Renal pelvis (tissue), 4 donors: Measurements from ENCODE around the gene SPATC1L. TPM values are rescaled to one million over a fixed set of nuclear protein-coding genes. Genes with fewer than 3 reads are reported as not detected.
"Not testable (repeated sequence)": the region's sequence is repeated elsewhere in the genome, so short reads cannot be mapped to it uniquely, and the experiment has no call there.

Experiments
- DNase-seq: peaks from one replicate; pipeline ENCODE4 v3.0.0-alpha.2; 2013
- polyA plus RNA-seq, 3 donors: library from polyadenylated mRNA; unstranded; fragments of 120-200 nt; gene quantifications; one replicate each; pipeline ENCODE4 v1.2.1, GENCODE V29; 2013; ENCODE audit not compliant: insufficient read length in 3 of 3

SPATC1L gene
- polyA plus RNA-seq, 3 donors = 12.3 to 18.0 (median 18.0) TPM

DNA sequence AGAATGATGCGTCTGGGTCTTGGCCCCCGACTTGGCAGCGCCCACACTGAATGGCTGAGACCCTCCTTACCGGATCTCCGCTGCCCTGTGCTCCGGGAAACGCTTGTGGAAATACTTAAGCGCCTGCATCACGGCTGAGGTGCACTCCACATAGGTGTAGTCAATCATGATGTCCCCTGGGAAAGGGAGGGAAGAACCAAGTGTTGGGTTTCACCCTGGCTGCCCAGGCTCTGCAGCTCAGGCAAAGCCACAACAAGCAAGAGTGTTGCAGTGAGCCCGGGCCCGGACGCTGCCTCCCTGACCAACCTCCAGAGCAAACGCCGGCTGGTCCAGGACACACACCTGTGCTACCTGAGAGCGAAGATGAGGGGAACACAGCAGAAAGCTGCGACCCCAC, 21.5 kb upstream of the SPATC1L start:
- no peak for DNase-seq

DNA sequence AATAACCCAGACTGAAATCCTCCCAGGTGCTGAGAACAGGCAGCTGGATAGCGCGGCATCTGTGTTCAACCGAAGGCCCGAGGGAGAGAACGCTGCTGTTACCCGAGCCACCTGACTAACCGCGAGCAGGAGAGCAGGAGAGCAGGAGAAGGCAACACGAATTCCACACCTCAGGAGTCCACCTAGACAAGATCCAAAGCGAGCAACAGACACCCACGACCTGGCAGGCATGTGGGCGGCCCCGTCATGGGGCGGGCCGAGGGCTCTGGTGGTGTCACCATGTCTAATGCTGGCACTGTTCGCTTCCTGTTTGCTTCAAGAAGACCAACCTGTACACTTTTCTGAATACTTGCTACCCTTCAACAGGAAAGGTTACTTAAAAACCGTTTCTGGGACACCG, 20.9 kb upstream of the SPATC1L start:
- DNase-seq = no peak

DNA sequence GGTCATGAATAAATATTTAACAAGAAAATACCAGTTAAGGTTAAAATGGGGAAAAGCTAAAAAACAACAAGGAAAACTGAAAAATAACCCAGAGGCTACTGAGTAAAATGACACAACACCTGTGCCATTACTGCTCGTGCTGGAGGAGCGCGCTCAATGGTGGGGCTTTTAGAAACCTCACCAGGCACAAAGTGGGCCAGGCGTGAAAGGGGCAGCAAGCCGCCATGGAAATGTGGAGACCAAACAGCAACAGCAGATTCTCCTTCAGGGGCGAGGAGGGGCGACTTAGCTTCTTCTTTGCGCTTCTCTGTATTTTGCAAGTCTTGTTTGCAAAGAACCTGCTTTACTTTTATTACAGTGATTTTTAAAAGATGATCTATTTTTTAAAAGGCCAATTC, 18.9 kb upstream of the SPATC1L start:
- no peak for DNase-seq

DNA sequence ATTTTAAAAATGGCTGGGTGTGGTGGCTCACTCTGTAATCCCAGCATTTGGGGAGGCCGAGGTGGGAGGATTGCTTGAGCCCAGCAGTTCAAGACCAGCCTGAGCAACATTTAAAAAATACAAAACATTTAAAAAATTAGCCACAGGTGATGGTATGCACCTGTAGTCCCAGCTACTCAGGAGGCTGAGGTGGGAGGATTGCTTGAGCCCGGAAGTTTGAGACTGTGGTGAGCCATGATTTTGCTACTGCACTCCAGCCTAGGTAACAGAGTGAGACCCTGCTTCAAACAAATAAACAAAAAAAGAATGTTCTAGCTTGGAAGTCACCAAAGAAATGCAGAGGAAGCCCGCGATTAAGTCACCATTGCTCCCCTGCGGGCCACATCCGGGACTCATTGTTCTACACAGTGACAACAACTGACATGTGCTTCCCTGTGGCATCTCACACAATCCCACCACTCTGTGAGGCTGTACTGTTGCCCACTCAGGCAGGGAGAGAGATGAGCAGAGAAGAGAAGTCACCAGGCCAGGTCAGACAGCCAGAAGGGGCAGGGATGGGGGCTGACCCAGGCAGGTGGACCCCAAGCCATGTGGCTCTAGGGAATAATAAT, 18.4 kb upstream of the SPATC1L start:
- DNase-seq = no peak

DNA sequence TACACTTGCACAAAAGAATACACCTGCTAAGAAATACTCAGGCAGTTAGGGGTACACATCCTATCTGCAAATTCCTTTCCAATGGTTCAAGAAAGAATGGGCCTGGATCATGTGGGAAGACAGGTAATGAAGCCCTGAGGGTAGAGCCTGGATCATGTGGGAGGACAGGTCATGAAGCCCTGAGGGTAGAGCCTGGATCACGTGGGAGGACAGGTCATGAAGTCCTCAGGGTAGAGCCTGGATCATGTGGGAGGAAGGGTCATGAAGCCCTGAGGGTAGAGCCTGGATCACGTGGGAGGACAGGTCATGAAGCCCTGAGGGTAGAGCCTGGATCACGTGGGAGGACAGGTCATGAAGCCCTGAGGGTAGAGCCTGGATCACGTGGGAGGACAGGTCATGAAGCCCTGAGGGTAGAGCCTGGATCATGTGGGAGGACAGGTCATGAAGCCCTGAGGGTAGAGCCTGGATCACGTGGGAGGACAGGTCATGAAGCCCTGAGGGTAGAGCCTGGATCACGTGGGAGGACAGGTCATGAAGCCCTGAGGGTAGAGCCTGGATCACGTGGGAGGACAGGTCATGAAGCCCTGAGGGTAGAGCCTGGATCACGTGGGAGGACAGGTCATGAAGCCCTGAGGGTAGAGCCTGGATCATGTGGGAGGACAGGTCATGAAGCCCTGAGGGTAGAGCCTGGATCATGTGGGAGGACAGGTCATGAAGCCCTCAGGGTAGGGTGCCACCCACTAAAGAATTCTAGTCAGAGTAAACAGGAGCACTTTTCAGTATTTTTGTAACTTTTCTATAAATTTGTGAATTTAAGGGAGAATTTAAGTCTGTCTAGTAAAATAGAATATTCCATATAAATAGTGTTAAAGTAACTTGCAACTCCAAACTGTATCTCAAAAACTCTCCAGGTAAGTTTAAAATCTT, 16.9 kb upstream of the SPATC1L start:
- not testable (repeated sequence) for DNase-seq

DNA sequence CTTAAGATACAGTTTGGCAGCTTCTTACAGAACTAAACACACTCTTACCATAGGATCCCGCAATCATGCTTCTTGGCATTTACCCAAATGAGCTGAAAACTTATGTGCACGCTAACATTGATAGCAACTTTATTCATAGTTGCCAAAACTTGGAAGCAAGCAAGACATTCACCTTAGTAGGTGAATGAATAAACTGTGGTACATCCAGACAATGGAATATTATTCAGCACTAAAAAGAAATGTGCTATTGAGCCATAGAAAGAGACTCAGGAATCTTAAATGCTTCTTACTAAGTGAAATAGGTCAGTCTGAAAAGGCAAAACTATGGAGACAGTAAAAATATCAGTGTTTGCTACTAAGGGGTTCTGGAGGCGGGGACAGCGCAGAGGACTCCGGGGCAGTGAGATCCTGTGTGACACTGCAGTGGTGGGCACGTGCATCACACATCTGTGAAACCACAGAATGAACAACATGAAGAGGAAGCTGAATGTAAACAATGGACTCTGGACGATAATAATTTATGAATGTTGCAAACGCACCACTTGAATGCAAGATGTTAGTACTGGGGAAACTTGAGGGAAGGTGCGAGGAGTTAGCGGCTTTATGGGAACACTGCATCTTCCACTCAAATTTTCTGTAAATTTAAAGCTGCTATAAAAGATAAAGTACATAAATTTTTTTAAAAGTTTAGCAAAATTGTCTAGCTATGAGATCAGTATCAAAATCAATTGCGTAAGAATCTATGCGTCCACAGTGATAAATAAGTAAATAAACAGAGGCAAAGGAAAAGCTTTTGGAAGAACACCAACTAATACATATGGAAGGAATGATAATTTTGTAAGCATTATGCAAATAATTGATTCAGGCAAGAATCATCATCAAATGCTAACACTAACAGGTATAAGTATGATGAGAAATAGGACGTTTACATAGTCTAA, 15.4 kb upstream of the SPATC1L start:
- DNase-seq = no peak

DNA sequence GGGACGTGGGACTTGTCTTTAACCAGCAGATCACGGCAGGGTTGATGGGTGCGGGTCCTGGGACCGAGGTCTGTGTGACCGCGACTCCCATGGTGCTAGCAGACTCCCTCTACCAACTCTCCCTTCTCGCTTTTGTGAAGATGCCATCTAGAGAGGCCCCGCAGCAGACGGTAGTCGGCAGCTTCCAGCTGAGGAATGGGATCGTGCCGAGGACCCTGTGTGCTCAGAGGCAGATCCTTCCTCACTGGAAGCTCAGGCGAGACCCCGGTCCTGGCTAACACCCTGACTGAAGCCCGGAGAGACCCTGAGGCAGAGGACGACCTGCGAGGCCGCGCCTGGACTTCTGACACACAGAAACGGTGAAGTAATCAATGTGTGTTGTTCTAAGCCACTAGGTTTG, 12.5 kb upstream of the SPATC1L start:
- DNase-seq = no peak

DNA sequence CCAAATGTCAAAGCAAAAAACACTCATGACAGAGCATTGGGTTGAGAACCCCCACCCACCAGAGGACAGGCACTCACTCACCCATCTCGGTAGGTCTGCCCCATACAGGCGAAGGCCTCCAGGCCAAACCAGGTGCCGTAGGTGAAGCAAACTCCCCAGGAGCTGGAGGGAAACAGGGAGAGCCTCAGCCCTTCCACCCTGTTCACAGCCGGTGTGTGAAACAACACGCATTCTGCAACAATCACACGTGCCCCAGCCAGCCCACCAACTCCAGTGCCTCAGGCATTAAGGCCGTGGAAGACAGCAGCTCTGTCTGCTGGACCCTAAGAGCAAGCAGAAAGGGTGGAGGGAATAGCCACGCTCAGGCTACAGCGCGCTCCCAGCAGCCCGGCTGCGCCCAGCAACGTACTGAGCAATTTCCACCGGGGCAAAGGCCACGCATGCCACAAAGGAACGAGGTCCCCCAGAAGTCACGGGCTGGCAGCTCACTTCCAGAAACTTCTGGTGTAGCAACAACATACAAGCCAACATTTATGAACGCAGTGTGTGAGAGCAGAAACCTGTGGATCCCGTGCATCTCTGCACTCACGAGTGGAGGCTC, 11.4 kb upstream of the SPATC1L start:
- DNase-seq = no peak

DNA sequence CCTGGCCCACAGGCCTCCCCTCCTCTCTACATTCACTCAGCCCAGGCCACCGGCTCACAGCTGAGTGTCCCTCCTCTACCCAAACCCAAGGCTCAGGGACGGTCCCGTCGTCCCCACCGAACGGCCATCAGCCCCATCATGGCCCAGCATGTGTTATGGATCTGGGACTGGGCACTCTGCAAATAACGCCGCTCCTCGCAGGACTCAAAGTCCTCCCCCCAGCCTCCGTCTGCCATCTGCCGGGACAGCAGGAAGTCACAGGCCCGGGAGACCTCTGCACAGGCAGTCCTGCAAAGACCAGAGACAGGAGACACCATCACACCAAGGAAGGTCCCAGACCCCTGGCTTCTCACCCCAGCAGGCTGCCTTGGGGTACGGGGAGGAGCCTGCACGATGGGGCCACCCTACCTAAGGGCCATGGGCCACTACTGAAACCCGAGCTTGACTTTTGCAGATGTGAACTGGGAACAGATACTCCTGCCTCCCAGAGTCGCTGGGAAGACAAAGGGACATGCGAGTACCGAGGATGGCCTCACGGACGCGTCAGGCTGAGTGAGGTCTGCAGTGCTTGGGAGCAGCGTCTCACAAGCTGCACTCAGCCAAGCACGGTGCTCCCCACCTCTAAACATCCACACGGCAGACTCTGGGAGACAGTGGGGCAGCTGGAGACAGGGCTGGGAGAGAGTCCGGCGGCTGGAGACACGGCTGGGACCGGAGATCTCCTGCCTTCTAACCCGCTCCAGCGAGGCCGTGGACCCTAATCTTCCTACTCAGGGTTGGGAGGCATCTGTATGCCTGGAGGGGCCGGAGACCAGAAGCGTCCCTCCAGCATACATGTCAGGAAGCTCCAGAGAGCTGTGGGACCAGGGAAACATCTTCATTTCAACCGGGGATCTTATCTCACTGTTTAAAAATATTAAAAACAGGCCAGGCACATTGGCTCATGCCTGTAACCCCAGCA, 10.4 kb upstream of the SPATC1L start:
- DNase-seq = no peak

DNA sequence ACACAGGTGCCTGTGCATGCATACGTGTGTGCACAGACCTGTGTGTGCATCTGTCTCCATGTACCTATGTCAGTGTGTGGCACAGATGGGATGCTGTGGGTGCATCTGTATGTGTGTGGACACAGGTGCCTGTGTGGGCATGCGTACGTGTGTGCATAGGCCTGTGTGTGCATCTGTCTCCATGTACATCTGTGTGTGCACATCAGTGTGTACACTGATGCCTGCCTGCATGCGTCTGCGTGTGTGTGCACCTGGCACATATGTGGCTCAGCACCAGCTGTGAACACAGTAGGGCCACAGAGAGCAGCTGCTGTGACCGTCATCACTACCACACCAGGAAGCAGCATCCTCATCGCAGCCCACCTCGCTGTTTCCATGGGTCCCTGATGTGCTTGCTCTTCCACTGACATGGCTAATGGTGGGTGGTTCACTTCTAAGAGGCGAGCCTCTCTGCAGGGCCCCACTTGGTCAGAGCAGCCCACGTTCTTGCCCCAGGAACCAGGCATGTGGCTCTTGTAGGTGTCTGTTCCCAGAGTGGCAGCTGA, 9.6 kb upstream of the SPATC1L start:
- no peak for DNase-seq

DNA sequence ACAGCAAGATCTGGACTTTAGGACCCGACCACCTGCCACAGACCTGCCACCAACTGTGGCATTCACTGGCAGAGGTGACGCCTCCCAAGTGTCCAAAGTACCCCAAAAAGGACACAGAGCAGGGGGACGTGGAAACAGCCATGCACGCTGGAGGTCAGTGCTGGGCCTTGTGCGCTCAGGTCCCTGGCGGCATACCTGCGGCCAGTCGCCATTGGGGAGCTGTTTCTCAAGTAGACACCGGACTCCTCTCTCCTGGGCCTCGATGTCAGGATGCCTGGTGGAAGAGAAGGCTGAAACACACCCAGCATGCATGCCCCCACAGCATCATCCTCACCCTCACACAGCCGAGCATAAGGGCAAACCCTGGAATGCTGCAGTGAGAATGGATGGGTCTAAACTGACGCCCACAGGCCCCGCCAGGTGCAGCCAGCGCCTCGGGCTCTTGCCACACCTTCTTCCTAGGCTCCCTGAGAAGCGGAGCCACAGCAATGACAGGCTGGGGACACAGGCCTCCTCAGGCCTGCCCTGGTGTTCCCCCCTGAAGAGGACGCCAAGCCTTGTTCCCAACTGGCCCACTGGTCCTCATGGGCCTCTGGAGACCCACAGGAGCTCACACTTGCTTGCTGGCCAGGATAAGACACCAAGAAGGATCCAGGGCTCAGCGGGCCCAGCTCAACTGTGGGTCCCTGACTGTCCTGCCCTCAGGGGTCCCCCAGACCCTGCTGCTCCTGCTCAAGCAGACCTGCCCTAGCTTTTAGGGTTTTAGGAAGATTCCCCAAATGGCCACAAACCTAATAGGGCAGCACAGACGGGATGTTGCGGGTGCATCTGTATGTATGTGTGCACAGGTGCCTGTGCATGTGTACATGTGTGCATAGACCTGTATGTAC, 7.7 kb upstream of the SPATC1L start:
- no peak for DNase-seq

DNA sequence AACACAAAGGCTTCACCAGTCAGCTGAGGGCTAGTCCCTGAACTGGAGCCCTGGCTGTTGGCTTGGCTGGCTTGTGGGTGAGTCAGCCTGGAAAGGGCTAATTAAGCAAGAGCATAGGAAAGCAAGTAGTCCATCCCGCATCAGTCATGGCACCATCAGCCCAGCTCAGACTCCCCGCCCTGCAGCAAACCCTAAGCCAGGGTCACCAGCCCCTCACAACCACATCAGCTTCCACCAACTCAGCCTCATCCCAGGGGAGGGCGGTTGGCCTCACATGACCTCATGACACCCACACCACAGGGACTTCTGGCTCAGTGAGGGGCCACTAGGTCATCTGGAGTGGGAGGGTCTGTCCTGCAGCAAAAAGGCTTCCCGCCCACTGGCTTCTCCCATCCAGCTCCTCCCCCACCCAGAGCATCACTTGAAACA, 7.0 kb upstream of the SPATC1L start:
- no peak for DNase-seq

DNA sequence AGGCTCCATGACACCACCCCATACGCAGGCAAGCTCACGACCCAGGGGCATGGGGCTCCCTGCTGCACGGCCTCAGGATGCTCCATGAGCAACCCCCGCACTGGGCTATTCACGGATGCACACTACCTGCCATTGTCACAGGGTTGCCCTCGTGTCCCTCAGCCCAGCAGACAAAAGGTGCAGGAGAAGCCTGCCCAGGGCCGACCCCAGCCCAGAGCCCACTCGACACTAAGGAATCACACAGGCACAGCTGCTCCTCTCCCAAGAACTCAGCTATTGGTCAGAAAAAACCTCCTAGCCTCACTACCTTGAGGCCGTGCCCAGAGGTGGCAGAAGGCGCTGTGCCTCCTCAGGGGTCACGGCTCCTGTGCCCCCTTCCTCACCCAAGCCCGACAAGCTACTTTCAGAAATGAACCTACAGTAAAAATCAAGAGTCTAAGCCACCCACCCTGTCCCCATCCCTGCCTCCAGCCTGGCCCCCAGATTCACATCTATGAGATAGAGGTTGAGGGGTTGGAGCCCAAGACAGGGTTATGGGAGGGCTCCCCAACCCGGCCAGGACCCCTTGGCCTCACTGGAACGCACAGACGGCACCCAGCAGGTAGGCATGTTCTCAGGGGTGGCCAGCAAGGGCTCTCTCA, 6.4 kb upstream of the SPATC1L start:
- no peak for DNase-seq

DNA sequence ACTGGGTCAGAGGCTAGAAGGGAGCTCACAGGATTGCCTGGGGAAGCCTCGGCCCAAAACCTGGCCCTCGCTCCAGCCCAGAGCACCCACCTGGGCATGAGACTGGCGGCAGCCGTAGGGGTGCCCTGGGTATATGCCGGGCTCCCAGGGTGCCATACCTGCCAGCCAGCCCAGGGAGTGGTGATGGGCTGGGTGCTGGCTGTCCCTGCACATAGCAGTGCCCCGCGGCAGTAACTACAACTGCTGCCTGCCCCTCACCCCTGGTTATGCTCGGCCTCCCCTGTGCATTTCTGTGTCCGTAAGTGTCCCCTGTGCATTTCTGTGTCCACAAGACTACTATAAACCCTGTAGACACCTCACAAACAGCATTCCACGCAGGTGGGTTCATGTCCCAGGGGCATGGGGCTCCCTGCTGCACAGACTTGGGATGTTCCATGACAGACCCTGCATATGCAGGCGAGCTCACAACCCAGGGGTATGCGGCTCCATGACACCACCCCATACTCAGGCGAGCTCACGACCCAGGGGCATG, 5.8 kb upstream of the SPATC1L start:
- no peak for DNase-seq

DNA sequence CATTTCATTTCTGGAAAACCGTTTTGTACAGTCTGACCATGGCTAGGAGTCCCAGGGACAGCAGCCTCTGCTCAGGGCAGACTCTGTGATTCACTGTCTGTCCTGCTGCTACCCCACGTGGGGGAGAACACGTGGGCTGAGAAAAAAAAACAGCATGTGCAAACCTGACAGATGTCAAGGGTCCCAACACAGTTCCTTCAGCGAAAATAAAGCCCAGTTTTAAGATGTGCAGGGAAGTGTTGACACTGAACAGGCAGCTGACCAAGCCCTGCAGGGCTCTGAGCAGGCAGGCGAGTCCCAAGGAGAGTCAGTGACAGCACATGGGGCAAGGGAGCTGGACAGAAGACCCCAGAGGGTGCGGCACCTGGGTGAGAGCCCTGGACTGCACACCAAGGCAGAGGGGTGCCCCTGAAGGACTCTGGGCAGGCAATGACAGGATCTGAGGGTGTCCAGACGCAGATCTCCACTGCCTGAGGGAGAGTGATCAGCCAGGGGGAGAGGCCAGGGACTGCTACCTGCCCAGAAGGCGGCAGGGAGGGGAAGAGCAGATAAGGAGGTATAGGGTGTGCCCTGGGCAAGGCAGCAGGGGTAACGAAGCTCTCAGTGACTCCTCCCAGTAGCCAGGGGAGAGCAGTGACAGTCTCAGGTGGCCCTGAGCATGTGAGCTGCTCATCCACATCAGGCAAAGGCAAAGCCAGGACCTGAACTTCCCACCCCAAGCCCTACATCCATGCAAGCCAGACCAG, 5.1 kb upstream of the SPATC1L start:
- no peak for DNase-seq

DNA sequence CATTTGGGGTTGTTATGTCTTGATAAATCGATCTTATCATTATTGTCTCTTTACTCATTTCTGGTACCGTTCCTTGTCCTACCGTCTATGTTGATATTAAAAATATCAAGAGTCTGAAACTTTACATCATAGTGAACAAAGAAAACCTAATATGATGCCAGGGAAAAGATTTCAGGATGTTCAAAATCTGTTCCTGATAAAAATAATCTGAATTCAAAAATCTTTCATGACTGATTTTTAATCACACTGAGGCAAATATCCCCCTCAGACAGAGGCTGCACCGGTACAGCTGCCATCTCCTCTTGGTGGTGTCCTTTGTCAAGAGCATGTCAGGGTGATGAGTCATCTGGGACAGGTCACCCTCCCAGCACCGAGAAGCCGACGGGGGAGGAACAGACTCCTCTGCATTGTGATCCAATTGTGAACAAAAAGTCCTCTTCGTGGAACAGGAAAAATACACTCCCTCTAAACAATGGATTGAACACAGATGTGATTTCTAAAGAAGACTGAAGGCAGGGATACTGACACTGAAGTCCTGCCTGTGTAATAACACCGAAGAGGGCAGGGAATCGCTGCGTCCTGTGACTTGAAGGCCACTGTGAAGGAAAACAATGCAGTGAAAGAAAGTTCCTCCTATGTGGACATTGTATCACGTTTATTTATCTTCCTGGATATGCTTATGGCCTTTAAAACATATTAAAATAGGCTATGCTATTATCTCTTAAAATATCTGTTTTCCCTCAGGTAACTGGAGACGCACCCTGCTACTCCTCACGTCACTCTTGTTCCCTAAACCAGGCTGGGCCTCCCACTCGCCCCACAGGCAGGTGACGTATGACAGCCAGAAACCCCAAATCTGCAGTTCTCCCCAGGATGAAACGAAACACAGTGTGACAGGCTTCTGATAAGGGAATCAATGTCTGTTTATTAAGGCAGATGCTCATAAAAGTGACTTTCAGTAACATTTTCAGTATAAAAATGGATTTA, 4.3 kb upstream of the SPATC1L start:
- no peak for DNase-seq
